HG03045 (cell line): ENCODE data around the gene TALDO1.

ENCODE experiments used
- ATAC-seq: cut with Tn5 transposase; IDR thresholded peaks from one replicate; pipeline ENCODE4 v1.9.1; 2021; ENCODE audit warnings: mild to moderate bottlenecking, moderate library complexity; ENCODE audit not compliant: unreplicated experiment

TALDO1 gene

GRCh38 chr11:786235-787083, 39.2 kb downstream of the TALDO1 start:
- no peak for ATAC-seq

GRCh38 chr11:787084-787675, 39.9 kb downstream of the TALDO1 start:
- ATAC-seq: no peak

- no peak for ATAC-seq
These were observed 40.9 kb downstream of the TALDO1 start for GRCh38 chr11:788009-788640.

- no peak for ATAC-seq
These were observed 42.0 kb downstream of the TALDO1 start for GRCh38 chr11:788953-789940.

GRCh38 chr11:789943-790342, 42.7 kb downstream of the TALDO1 start, which contains the start of gene CEND1:
TSS of gene CEND1 (minus strand) at chr11:790090. CDS start at chr11:788576, 1,514 bp downstream.
- ATAC-seq: no peak

GRCh38 chr11:790721-791564, 43.7 kb downstream of the TALDO1 start:
- no peak for ATAC-seq

GRCh38 chr11:791658-792534, 44.6 kb downstream of the TALDO1 start:
- ATAC-seq: no peak

- ATAC-seq: no peak
These were observed 45.2 kb downstream of the TALDO1 start for GRCh38 chr11:792535-792821.

GRCh38 chr11:792873-793272, 45.6 kb downstream of the TALDO1 start:
- no peak for ATAC-seq

- no peak for ATAC-seq
These were observed 46.3 kb downstream of the TALDO1 start for GRCh38 chr11:793556-793955.

GRCh38 chr11:794013-794765, 46.9 kb downstream of the TALDO1 start:
- no peak for ATAC-seq

- ATAC-seq: no peak
These were observed 47.7 kb downstream of the TALDO1 start for GRCh38 chr11:794766-795633.

GRCh38 chr11:795634-796564, 48.6 kb downstream of the TALDO1 start:
- no peak for ATAC-seq

- ATAC-seq: no peak
These were observed 49.5 kb downstream of the TALDO1 start for GRCh38 chr11:796565-797295.

- ATAC-seq: peak; percentile 43
These were observed 50.2 kb downstream of the TALDO1 start for GRCh38 chr11:797296-798092.
